ENCODE results near the gene RAB40C.

The RAB40C gene

DNA sequence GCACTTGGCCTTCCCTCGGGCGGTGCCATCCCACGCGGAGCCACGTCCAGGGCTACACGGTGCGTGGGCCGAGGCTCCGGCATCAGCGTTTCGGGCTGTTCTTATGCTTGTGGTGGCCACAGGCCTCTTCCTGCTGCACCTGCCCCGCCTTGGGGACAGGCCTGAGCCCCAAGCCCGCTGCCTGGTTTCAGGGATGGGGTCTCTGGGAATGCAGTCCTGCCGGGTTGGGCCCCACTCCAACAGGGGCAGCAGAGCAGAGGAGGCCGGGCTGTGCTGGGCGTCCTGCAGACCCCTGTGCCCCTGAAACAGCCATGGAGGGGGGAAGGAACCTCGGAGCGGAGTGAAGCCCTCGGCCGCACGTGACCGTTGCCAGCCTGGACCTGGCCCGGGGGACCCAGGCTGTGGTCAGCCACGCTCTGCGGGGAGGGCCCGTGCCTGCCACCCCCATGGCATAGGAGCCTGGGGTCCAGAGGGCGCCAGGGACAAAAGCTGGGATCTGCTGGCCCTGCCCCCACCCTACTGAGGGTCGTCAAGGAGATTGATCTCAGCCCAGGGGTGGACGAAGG, 40.5 kb downstream of the RAB40C start:
- DNase-seq (ENCODE audit: extremely low read depth in 1 of 2, low read depth in 1 of 2): no peak

DNA sequence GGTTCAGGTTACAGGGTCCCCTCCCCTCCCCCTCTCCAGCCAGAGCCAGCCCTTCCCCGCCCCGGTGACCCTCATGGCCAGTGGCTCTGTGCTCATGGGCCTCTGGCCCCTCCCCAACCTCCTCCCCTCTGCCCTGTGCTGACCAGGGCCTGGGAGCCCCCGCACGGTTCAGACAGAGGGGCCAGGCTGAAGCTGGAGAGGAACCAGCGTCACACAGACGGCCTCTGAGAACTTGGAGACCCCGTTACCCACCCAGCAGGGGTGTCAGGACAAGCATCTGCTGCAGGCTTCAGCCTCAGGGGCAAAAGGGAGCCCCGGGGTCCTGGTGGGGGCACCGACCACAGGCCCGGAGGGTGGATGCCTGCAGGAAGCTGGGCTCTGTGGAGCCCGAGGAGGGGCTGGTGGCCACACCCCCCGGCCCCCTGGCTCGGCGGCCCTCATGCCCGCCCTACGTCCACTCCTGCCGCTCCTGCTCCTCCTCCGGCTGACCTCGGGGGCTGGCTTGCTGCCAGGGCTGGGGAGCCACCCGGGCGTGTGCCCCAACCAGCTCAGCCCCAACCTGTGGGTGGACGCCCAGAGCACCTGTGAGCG, 41.0 kb downstream of the RAB40C start, which contains the start of gene WFIKKN1:
Gene WFIKKN1, plus strand, starts transcription at position 171 of the 591 bp plus-strand sequence. Its CDS starts 269 bp downstream, at position 440.
- DNase-seq (ENCODE audit: extremely low read depth in 1 of 2, low read depth in 1 of 2): no peak

DNA sequence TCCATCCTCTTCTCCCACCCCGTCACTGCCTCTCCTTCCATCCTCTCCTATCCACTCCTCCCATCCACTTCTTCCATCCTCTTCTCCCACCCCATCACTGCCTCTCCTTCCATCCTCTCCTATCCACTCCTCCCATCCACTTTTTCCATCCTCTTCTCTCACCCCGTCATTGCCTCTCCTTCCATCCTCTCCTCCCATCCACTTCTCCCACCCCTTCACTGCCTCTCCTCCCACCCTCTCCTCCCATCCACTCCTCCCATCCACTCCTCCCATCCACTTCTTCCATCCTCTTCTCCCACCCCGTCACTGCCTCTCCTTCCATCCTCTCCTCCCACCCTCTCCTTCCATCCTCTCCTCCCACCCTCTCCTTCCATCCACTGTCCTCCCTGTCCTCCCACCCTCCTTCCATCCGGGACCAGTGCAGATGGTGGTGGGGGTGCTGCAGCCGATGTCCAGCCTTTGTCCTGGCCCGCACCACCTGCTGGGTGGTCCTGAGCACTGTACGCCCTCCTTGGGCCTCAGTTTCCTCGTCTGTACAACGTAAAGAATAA, 42.0 kb downstream of the RAB40C start:
- DNase-seq (ENCODE audit: extremely low read depth in 1 of 2, low read depth in 1 of 2): no peak

DNA sequence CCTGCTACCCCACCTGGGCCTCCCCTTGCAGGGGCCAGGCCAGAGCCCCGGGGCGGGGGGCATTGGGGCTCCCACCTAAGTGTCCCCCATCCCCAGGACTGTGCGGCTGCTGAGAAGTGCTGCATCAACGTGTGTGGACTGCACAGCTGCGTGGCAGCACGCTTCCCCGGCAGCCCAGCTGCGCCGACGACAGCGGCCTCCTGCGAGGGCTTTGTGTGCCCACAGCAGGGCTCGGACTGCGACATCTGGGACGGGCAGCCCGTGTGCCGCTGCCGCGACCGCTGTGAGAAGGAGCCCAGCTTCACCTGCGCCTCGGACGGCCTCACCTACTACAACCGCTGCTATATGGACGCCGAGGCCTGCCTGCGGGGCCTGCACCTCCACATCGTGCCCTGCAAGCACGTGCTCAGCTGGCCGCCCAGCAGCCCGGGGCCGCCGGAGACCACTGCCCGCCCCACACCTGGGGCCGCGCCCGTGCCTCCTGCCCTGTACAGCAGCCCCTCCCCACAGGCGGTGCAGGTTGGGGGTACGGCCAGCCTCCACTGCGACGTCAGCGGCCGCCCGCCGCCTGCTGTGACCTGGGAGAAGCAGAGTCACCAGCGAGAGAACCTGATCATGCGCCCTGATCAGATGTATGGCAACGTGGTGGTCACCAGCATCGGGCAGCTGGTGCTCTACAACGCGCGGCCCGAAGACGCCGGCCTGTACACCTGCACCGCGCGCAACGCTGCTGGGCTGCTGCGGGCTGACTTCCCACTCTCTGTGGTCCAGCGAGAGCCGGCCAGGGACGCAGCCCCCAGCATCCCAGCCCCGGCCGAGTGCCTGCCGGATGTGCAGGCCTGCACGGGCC, 42.8 kb downstream of the RAB40C start:
- DNase-seq (ENCODE audit: extremely low read depth in 1 of 2, low read depth in 1 of 2): no peak

DNA sequence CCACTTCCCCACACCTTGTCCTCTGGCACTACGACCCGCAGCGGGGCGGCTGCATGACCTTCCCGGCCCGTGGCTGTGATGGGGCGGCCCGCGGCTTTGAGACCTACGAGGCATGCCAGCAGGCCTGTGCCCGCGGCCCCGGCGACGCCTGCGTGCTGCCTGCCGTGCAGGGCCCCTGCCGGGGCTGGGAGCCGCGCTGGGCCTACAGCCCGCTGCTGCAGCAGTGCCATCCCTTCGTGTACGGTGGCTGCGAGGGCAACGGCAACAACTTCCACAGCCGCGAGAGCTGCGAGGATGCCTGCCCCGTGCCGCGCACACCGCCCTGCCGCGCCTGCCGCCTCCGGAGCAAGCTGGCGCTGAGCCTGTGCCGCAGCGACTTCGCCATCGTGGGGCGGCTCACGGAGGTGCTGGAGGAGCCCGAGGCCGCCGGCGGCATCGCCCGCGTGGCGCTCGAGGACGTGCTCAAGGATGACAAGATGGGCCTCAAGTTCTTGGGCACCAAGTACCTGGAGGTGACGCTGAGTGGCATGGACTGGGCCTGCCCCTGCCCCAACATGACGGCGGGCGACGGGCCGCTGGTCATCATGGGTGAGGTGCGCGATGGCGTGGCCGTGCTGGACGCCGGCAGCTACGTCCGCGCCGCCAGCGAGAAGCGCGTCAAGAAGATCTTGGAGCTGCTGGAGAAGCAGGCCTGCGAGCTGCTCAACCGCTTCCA, 43.6 kb downstream of the RAB40C start:
- no peak for DNase-seq (ENCODE audit: extremely low read depth in 1 of 2, low read depth in 1 of 2)

DNA sequence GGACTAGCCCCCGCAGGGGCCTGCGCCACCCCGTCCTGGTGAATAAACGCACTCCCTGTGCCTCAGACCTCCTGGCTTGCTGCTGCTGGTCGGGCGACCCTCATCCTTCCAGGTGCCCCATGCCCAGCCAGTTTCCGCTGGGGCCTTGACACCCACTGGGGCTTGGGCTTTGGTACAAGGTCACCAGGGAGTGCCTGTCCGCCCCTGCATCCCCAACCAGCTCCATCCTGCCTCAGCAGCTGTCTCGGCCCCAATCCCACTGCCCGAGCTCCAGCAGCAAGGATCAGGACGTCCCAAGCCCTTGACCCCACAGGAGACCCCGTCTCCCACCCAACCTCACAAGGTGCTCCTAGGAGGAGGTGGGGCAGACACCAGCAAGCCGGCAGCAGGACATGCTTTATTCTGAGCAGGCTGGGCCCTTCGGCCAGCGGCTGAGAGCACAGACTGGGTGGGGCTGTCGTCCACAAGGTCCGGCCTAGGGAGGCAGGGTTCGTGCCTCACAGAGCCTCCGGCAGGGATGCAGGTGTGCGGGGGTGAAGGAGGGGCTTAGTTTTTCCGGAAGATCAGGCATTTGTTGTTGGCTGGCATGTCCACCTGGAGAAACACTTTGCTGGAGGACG, 44.3 kb downstream of the RAB40C start:
- no peak for DNase-seq (ENCODE audit: extremely low read depth in 1 of 2, low read depth in 1 of 2)

DNA sequence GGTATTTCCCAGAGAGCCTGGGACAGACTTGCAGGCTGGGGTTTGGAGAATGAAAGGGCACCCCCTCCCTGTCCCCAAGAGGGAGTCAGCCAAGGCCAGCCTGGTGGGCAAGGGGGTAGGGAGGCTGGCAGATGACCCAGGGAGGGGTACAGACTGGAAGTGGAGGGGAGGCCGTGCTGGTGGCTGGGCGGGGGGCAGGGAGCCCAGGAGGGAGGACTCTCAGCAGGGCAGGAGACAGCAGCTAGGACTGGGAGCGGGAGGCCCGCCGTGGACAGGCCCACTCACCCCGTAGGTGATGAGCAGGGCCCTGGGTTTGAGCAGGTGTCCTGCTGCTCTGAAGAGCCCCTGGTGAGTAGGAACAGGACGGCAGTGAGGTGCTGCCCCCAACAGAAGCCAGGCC, 45.1 kb downstream of the RAB40C start:
- DNase-seq (ENCODE audit: extremely low read depth in 1 of 2, low read depth in 1 of 2): no peak

DNA sequence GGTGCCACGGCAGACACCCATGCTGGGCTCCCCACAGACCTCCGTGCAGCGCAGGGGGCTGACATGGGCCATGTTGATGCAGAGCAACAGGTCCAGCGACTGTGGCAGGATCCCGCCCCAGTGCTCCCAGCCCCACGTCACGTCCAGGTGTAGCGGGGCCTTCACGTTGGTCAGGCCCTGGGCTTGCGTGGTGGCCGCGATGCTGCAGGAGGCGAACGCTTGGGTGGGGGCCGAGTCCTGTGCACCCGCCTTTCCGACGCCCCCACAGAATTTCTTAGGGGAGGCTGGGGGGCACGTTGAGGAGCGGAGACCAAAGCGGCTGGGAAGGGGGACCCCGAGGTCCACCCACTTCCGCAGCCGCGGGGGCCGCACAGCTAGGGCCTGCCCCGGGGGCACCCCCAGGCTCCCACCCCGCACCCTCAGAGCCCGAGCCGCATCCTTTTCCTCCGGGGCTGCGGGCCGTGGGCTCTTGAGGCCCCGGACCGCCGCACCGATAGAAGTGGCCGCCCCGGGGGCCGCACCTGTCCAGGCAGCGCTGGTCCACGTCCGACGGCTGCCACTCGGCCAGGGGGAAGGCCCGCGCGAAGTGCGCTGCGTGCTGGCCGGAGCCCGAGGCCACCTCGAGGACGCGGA, 45.8 kb downstream of the RAB40C start:
- no peak for DNase-seq (ENCODE audit: extremely low read depth in 1 of 2, low read depth in 1 of 2)

DNA sequence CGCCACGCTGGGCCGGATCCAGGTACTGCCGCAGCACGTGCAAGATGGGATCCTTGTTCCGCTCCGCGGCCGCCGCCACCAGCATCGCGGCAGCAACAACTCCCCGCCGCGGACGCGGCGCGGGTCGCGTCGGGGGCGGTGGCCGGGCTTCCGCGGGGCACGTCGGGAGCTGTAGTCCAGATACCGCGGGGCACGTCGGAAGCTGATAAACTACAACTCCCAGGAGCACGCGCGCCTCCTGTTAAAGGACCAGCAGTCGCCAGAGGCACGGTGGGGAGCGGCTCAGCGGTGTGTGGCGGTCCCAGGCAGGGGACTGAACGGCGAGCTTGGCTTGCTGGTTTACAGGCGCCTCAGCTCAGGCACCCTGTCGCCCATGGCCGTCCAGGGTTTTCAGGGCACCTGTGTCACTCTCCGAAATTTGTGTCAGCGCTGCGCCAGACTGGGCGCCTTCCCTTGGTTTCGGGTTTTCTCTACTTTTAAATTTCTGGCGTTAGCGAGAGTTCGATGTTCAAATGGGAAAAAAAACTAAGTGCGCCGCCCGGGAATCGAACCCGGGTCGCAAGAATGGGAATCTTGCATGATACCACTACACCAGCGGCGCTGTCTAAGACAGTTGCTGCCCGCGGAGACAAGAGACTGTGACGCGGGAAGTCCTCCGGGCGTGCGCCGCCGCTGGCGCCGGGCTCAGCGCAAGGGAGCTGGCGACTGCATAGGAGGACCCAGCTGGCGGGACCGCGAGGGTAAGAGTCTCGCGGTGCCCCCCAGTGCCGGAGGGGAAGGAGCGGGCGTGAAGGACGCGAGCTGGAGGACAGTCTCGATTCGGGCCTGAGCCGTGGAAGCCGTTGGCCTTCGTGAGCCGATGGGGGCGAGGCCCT, 46.6 kb downstream of the RAB40C start, which contains the start of gene METTL26:
Gene METTL26, minus strand, starts transcription at position 100 of the 875 bp plus-strand sequence. Its CDS starts 15 bp downstream, at position 85.
- peak; percentile 79 to 81 for DNase-seq (ENCODE audit: extremely low read depth in 1 of 2, low read depth in 1 of 2)

DNA sequence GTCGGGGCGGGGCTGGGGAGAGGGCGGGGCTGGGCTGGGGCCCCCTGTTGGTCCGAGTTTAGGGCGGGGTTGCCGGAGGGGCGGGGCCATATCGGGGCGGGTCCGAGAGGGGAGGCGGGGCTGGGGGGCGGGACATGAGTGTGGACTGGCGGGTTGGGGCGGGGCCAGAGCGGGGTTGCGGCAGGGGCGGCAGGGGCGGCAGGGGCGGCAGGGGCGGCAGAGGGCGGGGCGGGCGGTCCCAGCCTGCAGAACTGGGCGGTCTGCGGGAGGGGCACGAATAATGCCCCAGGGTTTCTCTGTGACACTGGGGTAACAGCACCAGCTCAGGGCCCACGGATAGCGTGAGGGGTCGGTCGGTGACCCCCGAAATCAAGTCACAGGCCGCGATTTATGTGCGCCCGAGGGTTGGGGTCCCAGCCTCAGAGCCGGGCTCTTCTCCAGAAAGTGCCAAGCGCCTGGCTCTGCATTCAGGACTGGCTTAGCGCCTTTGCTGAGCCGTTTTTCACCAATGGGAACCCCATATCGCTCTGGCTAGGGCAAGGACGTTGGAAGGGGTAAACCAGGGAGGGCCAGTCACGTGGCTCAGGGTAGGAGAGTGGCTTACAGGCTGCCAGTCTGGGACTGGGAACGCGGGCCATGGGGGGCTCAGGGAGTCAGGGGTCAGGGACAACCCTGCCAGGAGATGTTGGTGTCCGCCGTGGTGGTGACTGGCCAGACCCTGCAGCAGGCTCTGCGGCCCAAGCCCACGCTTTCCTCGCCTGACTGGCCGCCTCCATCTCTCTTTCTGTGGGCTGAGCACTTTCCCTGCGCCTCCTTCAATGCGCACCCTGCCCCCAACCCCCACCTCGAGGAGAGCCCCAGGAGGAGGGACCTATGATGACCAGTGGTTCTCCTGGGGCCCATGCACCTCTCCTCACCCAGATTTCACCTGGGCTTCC, 47.5 kb downstream of the RAB40C start:
- peak; percentile 60 to 83 for DNase-seq (ENCODE audit: extremely low read depth in 1 of 2, low read depth in 1 of 2)

DNA sequence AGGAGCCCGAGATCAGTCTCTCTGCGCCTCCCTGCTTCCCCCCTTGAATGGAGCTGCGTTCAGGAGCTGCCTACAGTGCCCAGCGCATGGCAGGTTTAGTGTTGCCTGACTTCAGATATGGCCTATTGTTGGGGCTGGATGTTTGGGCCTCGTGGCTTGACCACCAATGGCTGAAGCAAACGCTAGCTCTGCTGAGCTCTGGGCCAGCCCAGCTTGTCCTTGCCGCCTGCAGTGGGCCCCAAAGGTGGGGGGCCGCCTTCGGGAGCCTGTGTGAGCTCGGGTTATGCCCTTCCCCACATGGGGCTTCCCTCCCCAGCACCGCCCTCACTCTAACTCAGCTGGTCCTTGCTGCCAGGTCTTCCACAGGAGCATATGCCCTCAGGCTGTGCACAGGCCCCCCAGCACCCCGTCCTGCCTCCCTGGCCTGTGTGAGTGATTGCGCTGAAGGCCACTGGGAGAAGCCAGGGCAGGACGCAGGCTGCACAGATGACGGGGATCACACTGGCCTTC, 48.2 kb downstream of the RAB40C start:
- no peak for DNase-seq (ENCODE audit: extremely low read depth in 1 of 2, low read depth in 1 of 2)

DNA sequence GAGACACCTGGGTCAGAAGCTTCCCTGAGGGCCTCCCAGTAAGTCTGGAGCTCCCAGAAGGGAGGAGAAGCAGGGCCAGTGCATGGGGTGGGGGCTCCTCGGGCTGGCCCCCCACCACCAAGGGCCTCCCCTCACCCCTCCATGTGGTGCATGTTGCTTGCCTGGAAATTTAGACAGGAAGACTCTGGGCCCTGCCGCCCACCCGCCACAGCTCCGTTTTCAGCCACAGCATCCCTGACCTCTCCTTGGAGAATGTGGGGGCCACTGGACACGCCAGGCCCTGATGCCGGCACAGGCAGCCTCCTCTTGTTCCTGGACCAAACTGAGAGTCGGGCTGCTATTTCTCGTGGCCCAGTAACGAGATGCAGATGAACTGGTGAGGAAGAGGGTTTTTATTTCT, 49.0 kb downstream of the RAB40C start:
- no peak for DNase-seq (ENCODE audit: extremely low read depth in 1 of 2, low read depth in 1 of 2)

DNA sequence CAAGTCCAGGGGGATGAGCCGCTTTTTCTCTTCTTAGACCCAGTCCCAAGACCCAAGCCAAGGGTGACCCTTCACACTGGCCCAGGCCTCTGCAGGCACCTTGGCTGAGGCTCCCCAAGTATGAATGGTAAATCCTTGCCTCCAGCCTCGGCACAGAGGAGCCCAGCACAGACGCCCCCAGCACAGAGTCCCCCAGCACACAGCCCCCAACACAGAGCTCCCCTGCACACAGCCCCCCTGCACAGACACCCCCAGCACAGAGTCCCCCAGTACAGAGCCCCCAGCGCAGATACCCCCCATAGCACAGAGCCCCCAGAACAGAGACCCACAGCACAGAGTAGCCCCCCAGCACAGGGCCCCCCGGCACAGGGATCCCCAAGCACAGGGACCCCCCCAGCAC, 50.7 kb downstream of the RAB40C start:
- DNase-seq (ENCODE audit: extremely low read depth in 1 of 2, low read depth in 1 of 2): no peak

DNA sequence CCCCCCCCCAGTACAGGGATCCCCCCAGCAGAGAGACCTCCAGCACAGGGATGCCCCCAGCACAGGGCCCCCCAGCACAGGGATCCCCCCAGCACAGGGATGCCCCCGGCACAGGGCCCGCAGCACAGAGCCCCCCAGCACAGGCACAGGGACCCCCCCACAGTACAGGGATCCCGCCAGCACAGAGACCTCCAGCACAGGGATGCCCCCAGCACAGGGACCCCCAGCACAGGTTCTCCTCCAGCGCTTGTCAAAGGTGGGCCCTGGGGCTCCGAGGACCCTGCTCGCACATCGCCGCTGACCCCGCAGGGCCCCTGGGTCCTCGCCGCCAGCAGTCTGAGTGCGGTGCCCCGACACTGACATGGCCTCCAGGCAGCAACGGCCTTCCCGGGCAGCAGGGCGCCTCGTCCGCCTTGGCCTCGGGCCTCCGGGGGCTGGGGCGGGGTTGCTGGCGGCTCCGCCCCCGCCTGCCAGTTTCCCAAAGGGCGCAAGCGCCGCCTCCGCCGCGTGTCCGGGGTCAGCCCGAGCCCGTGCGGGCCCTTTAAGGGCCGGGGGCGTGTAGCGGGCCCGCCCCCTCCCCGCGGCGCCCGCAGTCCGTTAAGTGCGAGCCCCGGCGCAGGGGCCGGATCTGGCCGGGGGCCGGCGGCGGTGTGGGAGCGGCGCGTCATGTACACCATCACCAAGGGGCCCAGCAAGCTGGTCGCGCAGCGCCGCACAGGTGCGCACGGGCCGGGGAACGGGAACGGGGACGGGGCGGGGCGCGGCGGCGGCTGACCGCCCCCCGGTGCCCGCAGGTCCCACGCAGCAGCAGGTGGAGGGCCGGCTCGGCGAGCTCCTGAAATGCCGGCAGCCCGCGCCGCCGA, 51.7 kb downstream of the RAB40C start, which contains the start of gene MCRIP2:
Gene MCRIP2, plus strand, starts transcription at position 503 of the 863 bp plus-strand sequence. Its CDS starts 164 bp downstream, at position 667.
- peak in 1 of 2 donors; percentile 33 for DNase-seq (ENCODE audit: extremely low read depth in 1 of 2, low read depth in 1 of 2)

DNA sequence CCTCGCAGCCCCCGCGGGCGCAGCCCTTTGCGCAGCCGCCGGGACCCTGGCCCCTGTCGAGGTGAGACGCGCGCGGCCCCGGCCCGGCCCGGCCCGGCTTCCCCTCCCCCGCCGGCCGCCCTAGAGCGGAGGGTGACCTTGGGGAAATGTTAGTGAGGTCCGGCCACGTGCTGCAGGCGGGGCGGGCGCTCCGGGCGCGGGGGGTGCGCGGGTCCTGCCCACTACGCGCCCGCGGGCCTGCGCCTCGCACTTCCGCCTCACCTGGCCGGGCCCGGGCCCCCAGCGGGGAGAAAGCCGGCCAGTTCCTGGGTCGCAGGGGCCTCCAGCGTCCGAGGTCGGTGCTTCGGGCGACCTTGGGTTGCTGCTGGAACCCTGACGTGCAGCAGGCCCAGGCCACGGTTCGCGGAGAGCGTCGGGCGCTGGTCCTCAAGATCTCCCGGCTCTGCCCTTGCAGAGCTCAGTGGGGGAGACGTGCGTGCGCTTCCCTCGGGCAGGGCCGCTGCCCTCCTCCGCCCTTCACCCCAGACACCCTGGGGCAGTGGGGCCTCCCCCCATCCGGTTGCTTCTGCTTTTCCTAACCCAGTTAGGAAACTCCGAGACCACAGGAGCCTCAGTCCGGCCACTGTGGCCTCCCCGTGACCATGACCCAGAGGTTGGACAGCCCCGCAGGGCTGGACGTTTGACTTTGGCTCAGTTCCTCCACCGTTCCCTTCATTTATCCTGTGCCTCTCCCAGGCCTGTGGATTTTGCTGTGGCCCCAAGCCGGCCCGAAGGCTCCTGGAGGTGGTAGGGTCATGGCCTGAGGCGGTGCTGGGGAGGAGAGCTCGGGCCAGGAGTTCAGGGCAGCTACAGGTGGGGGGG, 52.6 kb downstream of the RAB40C start:
- no peak for DNase-seq (ENCODE audit: extremely low read depth in 1 of 2, low read depth in 1 of 2)

DNA sequence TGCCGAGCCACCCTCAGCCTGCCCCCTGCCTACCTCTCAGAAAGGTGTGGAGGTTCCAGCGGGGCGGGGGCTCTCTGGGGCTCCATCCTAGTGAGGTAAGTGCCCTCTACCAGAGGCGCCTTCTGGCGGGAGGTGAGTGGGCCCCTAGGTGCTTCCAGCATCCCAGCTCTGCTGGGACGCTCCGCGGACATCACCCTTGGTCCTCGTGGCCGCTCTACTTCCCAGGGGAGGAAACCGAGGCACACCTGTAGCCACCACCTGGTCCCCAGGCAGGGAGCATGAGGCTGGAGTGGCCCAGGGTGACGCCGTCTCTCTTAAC, 53.1 kb downstream of the RAB40C start:
- no peak for DNase-seq (ENCODE audit: extremely low read depth in 1 of 2, low read depth in 1 of 2)
